Kidney (tissue), 14 donors: ENCODE results near the gene CLIP1. TPM values are rescaled to one million over a fixed set of nuclear protein-coding genes. Genes with fewer than 3 reads are reported as not detected.

ENCODE experiments used
- DNase-seq, 5 donors: peaks; one replicate each; pipeline ENCODE4 v3.0.0-alpha.2; 2013 to 2020
- FAIRE-seq: peaks from 2 replicates; lab custom pipeline; 2012; peaks lifted over from hg19 to GRCh38; lab: Jason Lieb, UNC
- H3K27ac ChIP-seq, 2 donors: one replicate each; pipeline ENCODE4 v1.7.0; 2013; ENCODE audit warnings: low read depth in 2 of 2, low read length in 2 of 2, inconsistent platforms in 1 of 2
- H3K27me3 ChIP-seq: one replicate; pipeline ENCODE4 v1.7.1; 2013; ENCODE audit warnings: low read length, inconsistent platforms; ENCODE audit not compliant: control insufficient read depth, insufficient read depth
- H3K36me3 ChIP-seq, 3 donors: one replicate each; pipeline versions ENCODE4 v1.7.0 to v1.7.1; 2013; ENCODE audit warnings: low read length in 3 of 3, control low read depth in 1 of 3, inconsistent platforms in 1 of 3; ENCODE audit not compliant: insufficient read depth in 3 of 3, control insufficient read depth in 2 of 3
- H3K4me1 ChIP-seq, 3 donors: one replicate each; pipeline versions ENCODE4 v1.7.0 to v1.7.1; 2013; ENCODE audit warnings: low read length in 3 of 3, inconsistent platforms in 1 of 3, low read depth in 1 of 3; ENCODE audit not compliant: control insufficient read depth in 2 of 3, insufficient read depth in 2 of 3
- H3K4me3 ChIP-seq, 3 donors: one replicate each; pipeline versions ENCODE4 v1.7.0 to v1.8.1; 2013; ENCODE audit warnings: low read length in 3 of 3, control low read depth in 1 of 3, inconsistent platforms in 1 of 3
- H3K9ac ChIP-seq, 3 donors: one replicate each; pipeline versions ENCODE4 v1.7.0 to v1.7.1; 2013; ENCODE audit warnings: low read length in 3 of 3, control low read depth in 1 of 3, inconsistent platforms in 1 of 3
- H3K9me3 ChIP-seq, 3 donors: one replicate each; pipeline versions ENCODE4 v1.7.0 to v1.7.1; 2013; ENCODE audit warnings: low read length in 3 of 3, control low read depth in 1 of 3, inconsistent platforms in 1 of 3; ENCODE audit not compliant: control insufficient read depth in 2 of 3, insufficient read depth in 1 of 3
- CTCF ChIP-seq: IDR thresholded peaks from 3 replicates; pipeline ENCODE4 v1.5.1; 2012; ENCODE audit warnings: mild to moderate bottlenecking, moderate library complexity, borderline replicate concordance; ENCODE audit not compliant: insufficient read depth; ENCODE audit errors: extremely low read depth
- intact Hi-C: fragments of 100-400 bp; cut with DNase I; formaldehyde crosslinking; loops from one replicate; pipeline ENCODE4 v1.11.1; 2022
- polyA plus RNA-seq: library from polyadenylated mRNA; stranded (reverse); fragments of 350-450 nt; fragmentation: Illumina TruSeq; extraction: RNeasy Lipid Tissue Mini Kit (QIAGEN cat#74804); gene quantifications from one replicate; pipeline ENCODE4 v1.2.3, GENCODE V29; 2014; ENCODE audit warnings: low read depth, low replicate concordance; ENCODE audit not compliant: insufficient read depth
- total RNA-seq: library from RNA; stranded (reverse); fragmentation: NEBNext Ultra II Directional; extraction: Animal tissue kit (Norgen Biotek cat#: 25700); gene quantifications from one replicate; pipeline ENCODE4 v1.2.1, GENCODE V29; 2021
- donor health status: control.
- donor health status: control.
- donor health status: control.
- donor health status: control.
- donor health status: control.
- donor health status: DM: yes; HTN: yes; CAD: no.
- donor health status: Normal renal cell carcinoma (clear cell type).

Gene CLIP1
- total and polyA plus RNA-seq, 2 donors from 2014 or later, result 14.5 to 85.3 TPM

- Histone ChIP-seq H3K9me3 (no peaks in the 10 kb centered on the region), H3K27me3 (no peaks in the 10 kb centered on the region), H3K36me3 (peaks cover 0 to 31% (median 2%) of the 10 kb centered on the region in 3 donors), H3K4me1 (no peaks in the 10 kb centered on the region), H3K4me3 (no peak overlapping the region), H3K9ac (no peak overlapping the region), H3K27ac (no peak overlapping the region)
- no peak for DNase-seq
- FAIRE-seq, result no peak
- no peak for TF ChIP-seq CTCF
- intact Hi-C loops, result no loop called here
Observed at GRCh38 chr12:122250047-122250446, 172.4 kb downstream of the CLIP1 start.

GRCh38 chr12:122245553-122245952 lies 176.9 kb downstream of the CLIP1 start:
- intact Hi-C loops, result no loop called here
- Histone ChIP-seq H3K4me3 (no peak overlapping the region), H3K9me3 (no peaks in the 10 kb centered on the region), H3K4me1 (no peaks in the 10 kb centered on the region), H3K9ac (no peak overlapping the region), H3K36me3 (peaks cover 2 to 28% (median 9%) of the 10 kb centered on the region in 3 donors), H3K27ac (no peak overlapping the region), H3K27me3 (no peaks in the 10 kb centered on the region)
- DNase-seq (no peak), FAIRE-seq (no peak)
- no peak for TF ChIP-seq CTCF

- Histone ChIP-seq H3K4me1 (no peaks in the 10 kb centered on the region), H3K9me3 (no peaks in the 10 kb centered on the region), H3K27me3 (no peaks in the 10 kb centered on the region), H3K9ac (no peak overlapping the region), H3K4me3 (no peak overlapping the region), H3K36me3 (peaks cover 2 to 27% (median 9%) of the 10 kb centered on the region in 3 donors), H3K27ac (no peak overlapping the region)
- intact Hi-C loops, result no loop called here
- DNase-seq, result no peak
- FAIRE-seq, result no peak
- no peak for TF ChIP-seq CTCF
Observed at GRCh38 chr12:122244565-122245371, 177.7 kb downstream of the CLIP1 start.

- Histone ChIP-seq H3K27me3 (no peaks in the 10 kb centered on the region), H3K27ac (no peak overlapping the region), H3K9me3 (no peaks in the 10 kb centered on the region), H3K4me1 (no peaks in the 10 kb centered on the region), H3K9ac (no peak overlapping the region), H3K36me3 (peaks cover 2 to 24% (median 8%) of the 10 kb centered on the region in 3 donors), H3K4me3 (no peak overlapping the region)
- FAIRE-seq, result no peak
- intact Hi-C loops, result no loop called here
- DNase-seq, result no peak
- TF ChIP-seq CTCF, result no peak
Observed at GRCh38 chr12:122243965-122244364, 178.5 kb downstream of the CLIP1 start.
